ENCODE results near the gene HECTD4. TPM values are rescaled to one million over a fixed set of nuclear protein-coding genes. Genes with fewer than 3 reads are reported as not detected.
A peak's percentile ranks its signal among the peaks of the same experiment; 100 is the strongest.

The HECTD4 gene
- total and polyA plus RNA-seq, 2 of the 4 experiments (the other 2 are of a cell fraction), result 12.9 to 13.0 TPM

- TF ChIP-seq SMC3 (IDR thresholded peaks at IDR 0.05; ENCODE audit: low read depth, low read length), result no peak
- peak; percentile 77; the same call in 1 of the 2 replicates for TF ChIP-seq FOS (IDR thresholded peaks at IDR 0.05; ENCODE audit: low read depth, low read length)
- no peak for TF ChIP-seq BHLHE40 (IDR thresholded peaks at IDR 0.05; ENCODE audit: low read depth, low read length)
These were observed 256.8 kb downstream of the HECTD4 start, which contains the start of gene TRAFD1 (continued) for GRCh38 chr12:112125250-112125999.

DNA sequence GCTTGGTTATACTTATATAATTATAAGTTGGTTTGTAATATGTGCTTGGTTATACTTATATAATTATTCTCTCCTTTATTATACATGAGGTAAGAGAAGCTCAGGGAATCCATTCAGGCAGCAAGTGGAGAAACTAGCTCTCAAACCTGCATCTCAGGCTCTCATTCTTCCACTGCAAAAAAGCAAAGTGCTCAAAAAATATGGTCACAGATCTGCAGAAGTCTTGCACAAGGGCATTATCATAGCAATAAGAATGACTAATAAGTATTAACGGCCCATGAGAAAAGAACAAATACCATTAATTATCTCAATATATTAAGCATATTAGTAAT, 257.3 kb downstream of the HECTD4 start:
- Histone ChIP-seq H3K27me3 (ENCODE audit: control insufficient read depth, insufficient read depth, low read length) (no peaks in the 10 kb centered on the region), H3K56ac (ENCODE audit: extremely low read depth, insufficient read depth, low read length) (no peak overlapping the region), H2BK15ac (ENCODE audit: low read depth, low read length) (no peak overlapping the region), H2BK5ac (ENCODE audit: low read depth, low read length, poor library complexity, severe bottlenecking) (peak overlapping the region; percentile 4), H3K23ac (ENCODE audit: low read depth, low read length) (no peak overlapping the region), H4K8ac (ENCODE audit: low read depth in 2 of 2, low read length in 2 of 2) (no peak overlapping the region), H2AFZ (replicated peaks; ENCODE audit: low read length, poor library complexity) (no peak overlapping the region), H3K9ac (ENCODE audit: low read depth, low read length) (no peak overlapping the region), H3K4me1 (ENCODE audit: control insufficient read depth, insufficient read depth, low read length) (peaks cover 19% of the 10 kb centered on the region), H3K36me3 (ENCODE audit: control insufficient read depth, insufficient read depth, low read length) (no peaks in the 10 kb centered on the region), H3K4me3 (ENCODE audit: insufficient read depth, low read depth, low read length) (no peak overlapping the region), H2BK20ac (ENCODE audit: low read depth, low read length) (no peak overlapping the region), H3K14ac (replicated peaks; ENCODE audit: low read depth, low read length) (no peak overlapping the region), H3K9me1 (ENCODE audit: insufficient read depth, low read length) (peaks cover 9% of the 10 kb centered on the region; the same call in 1 of the 2 replicates), H3K4ac (ENCODE audit: low read depth, low read length) (no peak overlapping the region), H2BK120ac (ENCODE audit: low read depth, low read length) (no peak overlapping the region), H3K27ac (ENCODE audit: insufficient read depth, low read length) (no peak overlapping the region), H4K91ac (ENCODE audit: insufficient read depth, low read depth, low read length) (no peak overlapping the region), H3K9me3 (ENCODE audit: control insufficient read depth, insufficient read depth, low read length) (no peaks in the 10 kb centered on the region), H4K5ac (ENCODE audit: low read depth, low read length) (no peak overlapping the region), H2AK9ac (replicated peaks; ENCODE audit: low read depth, low read length, poor library complexity) (no peak overlapping the region), H3K79me1 (ENCODE audit: low read depth in 1 of 2, low read length in 2 of 2) (peaks cover 7 to 38% of the 10 kb centered on the region in 2 experiments), H2AK5ac (ENCODE audit: low read depth, low read length) (no peak overlapping the region), H3K18ac (ENCODE audit: low read depth, low read length) (no peak overlapping the region), H4K20me1 (ENCODE audit: insufficient read depth, low read length) (peaks cover 7% of the 10 kb centered on the region), H3K4me2 (ENCODE audit: low read depth, low read length) (peak overlapping the region; percentile 13)
- dilution Hi-C loops (cut with HindIII; ENCODE audit: low sequenced_read_pairs, unreplicated experiment), result no loop called here
- ChIA-PET CTCF (interaction anchor here (1.0 kb wide), 1 partner anchor 15 kb away, joined by 4 read pairs; no protein-coding TSS in a partner anchor), POLR2A (ENCODE audit: unreplicated experiment) (interaction anchor here (0.8 kb wide), 1 partner anchor 16 kb away, joined by 3 read pairs; the partner anchor contains the start of gene NAA25)
- in situ Hi-C loops (cut with MboI; ENCODE audit: low sequenced_read_pairs), result no loop called here
- no CpG with 5 or more reads among the region's 1 CpG for WGBS, 2 experiments (ENCODE audit: extremely low coverage in 2 of 2, insufficient read length in 1 of 2)
- ATAC-seq (ENCODE audit: low read depth), result no peak
- no TSS peak for BruUV-seq (replicated peaks)
- DNase-seq, result no peak
- TF ChIP-seq FOS (IDR thresholded peaks at IDR 0.05; ENCODE audit: low read depth, low read length), result 0 out of 2 replicates have a peak, but pooled peaks have one; percentile 6
- no peak for TF ChIP-seq MXI1 (IDR thresholded peaks at IDR 0.05; ENCODE audit: borderline replicate concordance, low read depth, low read length)
- peak; percentile 83 for TF ChIP-seq CEBPB (IDR thresholded peaks at IDR 0.05; ENCODE audit: low read depth, low read length)
- TF ChIP-seq MAZ (IDR thresholded peaks at IDR 0.05; ENCODE audit: borderline replicate concordance, low read depth, low read length), result no peak
- intact Hi-C loops (cut with micrococcal nuclease), result loop anchor here (10.0 kb wide), 1 partner anchor 180 kb away; no protein-coding TSS in a partner anchor

Data from IMR-90 (cell line).